ENCODE results near the gene GINS2.

DNA sequence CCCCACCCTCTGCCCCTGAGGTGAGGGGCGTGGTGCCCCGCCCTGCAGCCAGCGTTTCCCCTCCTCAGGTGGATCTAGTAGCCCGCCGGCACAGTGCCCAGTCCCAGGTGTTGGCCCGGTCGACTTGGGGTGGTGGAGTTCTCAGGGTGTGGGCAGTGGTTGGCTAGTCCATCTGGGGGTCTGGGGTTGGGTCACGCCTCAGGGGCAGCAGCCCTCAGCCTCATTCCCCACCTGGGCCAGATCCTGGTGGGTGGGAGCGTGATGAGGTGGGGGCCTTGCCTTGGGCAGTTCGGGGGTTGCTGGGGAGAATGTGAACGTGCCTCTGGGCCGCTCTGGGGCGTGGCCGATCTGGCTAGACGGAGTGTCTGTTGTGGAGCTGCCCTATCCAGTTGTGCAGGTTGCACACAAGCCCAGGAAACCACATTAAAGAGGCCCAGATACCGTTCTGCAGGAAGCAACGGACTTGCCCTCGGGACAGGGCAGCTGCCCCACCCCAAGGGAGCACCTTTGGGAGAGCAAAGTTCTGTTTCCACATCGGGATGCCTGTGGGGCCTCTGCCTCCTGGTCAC, 43.6 kb downstream of the GINS2 start:
- TF ChIP-seq CTCF (conservative IDR thresholded peaks at IDR 0.05; ENCODE audit: low read depth, low read length): no peak
- no peak for TF ChIP-seq EZH2 (IDR thresholded peaks at IDR 0.05; ENCODE audit: borderline replicate concordance, low read depth, low read length, poor library complexity, severe bottlenecking)

All from A673 (cell line).